Activated B cell treated with CpG ODN at 0.5 μM for 24 hours (primary cell): ENCODE results near the gene SLC6A17. TPM values are rescaled to one million over a fixed set of nuclear protein-coding genes. Genes with fewer than 3 reads are reported as not detected.
A peak's percentile ranks its signal among the peaks of the same experiment; 100 is the strongest.

ENCODE experiments used
- ATAC-seq: fragments of 200-7000 bp; cut with Tn5 transposase; one replicate; pipeline ENCODE4 v1.10.0; 2021; ENCODE audit warnings: low read depth, mild to moderate bottlenecking, moderate library complexity
- CTCF ChIA-PET: fragments of 350-600 bp; sonication (Branson Sonifier 250); formaldehyde crosslinking; loops from one replicate; lab custom pipeline; 2021; ENCODE audit warnings: antibody characterized with exemption; lab: Charles Lee
- POLR2A ChIA-PET: fragments of 350-600 bp; sonication (Branson Sonifier 250); formaldehyde crosslinking; loops from one replicate; lab custom pipeline; 2021; ENCODE audit warnings: antibody characterized with exemption; lab: Charles Lee
- DNase-seq: peaks from one replicate; pipeline ENCODE4 v3.0.0; 2022
- H3K27ac Mint-ChIP-seq: one replicate; pipeline ENCODE4 v1.8.0; 2020; ENCODE audit warnings: mixed read lengths
- H3K27me3 Mint-ChIP-seq: one replicate; pipeline ENCODE4 v1.8.0; 2021; ENCODE audit warnings: mixed read lengths
- H3K36me3 Mint-ChIP-seq: one replicate; pipeline ENCODE4 v1.8.0; 2021; ENCODE audit warnings: low read depth, mixed read lengths
- H3K4me1 Mint-ChIP-seq: one replicate; pipeline ENCODE4 v1.8.0; 2021; ENCODE audit warnings: mixed read lengths
- H3K4me3 Mint-ChIP-seq: one replicate; pipeline ENCODE4 v1.8.0; 2020; ENCODE audit warnings: mild to moderate bottlenecking, mixed read lengths
- H3K9me3 Mint-ChIP-seq: one replicate; pipeline ENCODE4 v1.8.0; 2020; ENCODE audit warnings: mixed read lengths
- CTCF ChIP-seq: fragments of 200-600 bp; IDR thresholded peaks from one replicate; pipeline ENCODE4 v1.8.0; 2022; ENCODE audit warnings: antibody characterized with exemption, mild to moderate bottlenecking
- intact Hi-C: fragments of 100-400 bp; cut with micrococcal nuclease; formaldehyde crosslinking; loops from one replicate; pipeline ENCODE4 v1.15.1; 2024
- total RNA-seq: library from RNA; stranded (reverse); gene quantifications from 2 replicates; pipeline ENCODE4 v1.2.3, GENCODE V29; 2022

The SLC6A17 gene
- total RNA-seq, 1 donor from 2014 or later = not detected

DNA sequence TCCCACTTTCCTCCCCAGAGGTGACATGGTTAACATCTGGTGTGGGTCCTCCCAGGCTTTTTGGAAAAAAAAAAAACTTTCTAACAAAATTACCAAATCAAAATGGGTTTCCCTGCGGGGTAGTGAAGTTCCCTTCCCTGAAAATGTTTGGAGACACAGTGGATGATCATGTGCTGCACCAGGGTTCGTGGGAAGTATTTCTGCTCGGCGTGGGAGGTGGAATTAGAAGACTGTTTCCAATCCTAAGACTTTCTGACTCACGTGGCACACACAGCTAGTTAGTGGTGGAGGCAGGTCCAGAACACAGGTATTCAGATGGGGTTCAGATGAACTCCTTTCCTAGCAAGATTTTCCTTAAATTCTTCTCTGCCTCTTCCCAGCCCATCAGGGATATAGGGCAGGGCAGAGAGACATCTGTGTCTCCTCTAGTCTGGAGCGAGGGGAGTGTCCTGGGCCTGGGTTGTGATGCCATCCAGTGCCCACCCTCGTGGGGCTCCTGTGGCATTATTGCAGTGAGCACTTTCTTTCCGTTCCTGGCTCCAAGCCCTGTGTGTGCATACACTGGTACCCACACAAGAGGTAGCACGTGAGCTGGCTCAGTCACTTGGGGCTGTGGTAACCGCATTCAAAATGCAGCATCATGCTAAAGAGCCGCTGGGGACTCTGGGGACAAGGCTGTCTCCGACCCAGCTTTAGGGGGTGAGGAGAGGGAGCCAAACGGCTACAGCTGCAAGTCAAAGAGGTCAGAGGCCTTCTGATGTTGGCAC lies 87.3 kb downstream of the SLC6A17 start:
- Mint-ChIP-seq H3K4me3 (no peak overlapping the region), H3K36me3 (peaks cover 3% of the 10 kb centered on the region), H3K4me1 (peaks cover 17% of the 10 kb centered on the region), H3K27ac (no peak overlapping the region), H3K9me3 (no peaks in the 10 kb centered on the region), H3K27me3 (no peaks in the 10 kb centered on the region)
- no peak for DNase-seq
- peak; percentile 74 for ATAC-seq
- intact Hi-C loops = no loop called here
- TF ChIP-seq CTCF = no peak
- ChIA-PET POLR2A (no interaction called here), CTCF (interaction anchor here (1.4 kb wide), 1 partner anchor 28 kb away, joined by 3 read pairs; no protein-coding TSS in a partner anchor)

- no peak overlapping the region for H3K4me3 Mint-ChIP-seq
- peaks cover 37% of the 10 kb centered on the region for H3K4me1 Mint-ChIP-seq
- DNase-seq (no peak), ATAC-seq (no peak)
- intact Hi-C loops = loop anchor here (5.0 kb wide), 1 partner anchor 48 kb away; no protein-coding TSS in a partner anchor
- CTCF ChIA-PET = no interaction called here
- POLR2A ChIA-PET = no interaction called here
- H3K27ac Mint-ChIP-seq = no peak overlapping the region
- H3K36me3 Mint-ChIP-seq = peaks cover 3% of the 10 kb centered on the region
- no peaks in the 10 kb centered on the region for H3K9me3 Mint-ChIP-seq
- no peaks in the 10 kb centered on the region for H3K27me3 Mint-ChIP-seq
- TF ChIP-seq CTCF = no peak
Measured at GRCh38 chr1:110239441-110240430, 89.4 kb downstream of the SLC6A17 start.

DNA sequence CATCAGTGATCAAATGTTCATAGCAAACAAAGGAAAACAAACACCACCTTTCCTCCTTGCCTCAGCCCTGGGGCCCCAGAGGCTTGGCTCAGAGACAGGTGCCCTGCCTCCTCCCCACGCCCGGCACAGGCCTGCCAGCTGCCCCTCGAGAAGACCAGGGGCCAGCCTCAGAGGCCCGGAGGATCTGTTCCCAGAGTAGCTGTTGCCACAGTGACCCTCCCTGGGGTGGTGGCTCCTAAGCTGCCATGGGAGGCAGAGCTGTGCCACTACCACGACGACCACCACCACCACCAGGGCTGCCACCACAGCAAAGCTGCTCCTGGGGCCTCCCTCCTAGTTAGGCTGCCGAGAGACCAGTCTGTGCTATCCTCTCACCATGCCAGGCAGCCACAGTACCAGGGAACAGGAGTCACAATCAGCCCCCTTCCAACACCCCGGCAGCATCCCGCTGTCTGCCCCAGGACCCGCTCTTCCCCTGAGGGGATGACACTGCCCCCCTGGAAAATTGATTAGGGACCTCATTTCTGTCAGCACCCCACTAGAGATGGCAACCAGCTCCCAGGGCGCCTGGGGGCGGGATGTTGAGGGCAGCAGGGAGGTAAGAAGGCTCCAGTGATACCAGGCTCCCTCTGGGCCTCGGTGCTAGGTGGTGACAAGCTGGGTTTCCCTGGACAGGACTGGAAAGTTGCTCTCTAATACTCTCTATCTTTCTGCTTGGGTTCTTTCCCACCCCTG lies 90.3 kb downstream of the SLC6A17 start:
- ATAC-seq (no peak), DNase-seq (no peak)
- H3K36me3 Mint-ChIP-seq = no peaks in the 10 kb centered on the region
- peaks cover 44% of the 10 kb centered on the region for H3K4me1 Mint-ChIP-seq
- H3K9me3 Mint-ChIP-seq = no peaks in the 10 kb centered on the region
- TF ChIP-seq CTCF = no peak
- H3K27ac Mint-ChIP-seq = no peak overlapping the region
- intact Hi-C loops = loop anchor here (5.0 kb wide), 1 partner anchor 47 kb away; no protein-coding TSS in a partner anchor
- no peaks in the 10 kb centered on the region for H3K27me3 Mint-ChIP-seq
- ChIA-PET POLR2A (no interaction called here), CTCF (no interaction called here)
- H3K4me3 Mint-ChIP-seq = no peak overlapping the region

- H3K27ac Mint-ChIP-seq = no peak overlapping the region
- no peaks in the 10 kb centered on the region for H3K27me3 Mint-ChIP-seq
Measured at GRCh38 chr1:110241516-110241915, 91.2 kb downstream of the SLC6A17 start.

More at GRCh38 chr1:110241516-110241915, 91.2 kb downstream of the SLC6A17 start:
- ChIA-PET CTCF (interaction anchor here (5.3 kb wide), 1 partner anchor 33 kb away, joined by 26 read pairs; no protein-coding TSS in a partner anchor), POLR2A (no interaction called here)
- intact Hi-C loops = loop anchor here (5.0 kb wide), 1 partner anchor 46 kb away; no protein-coding TSS in a partner anchor
- TF ChIP-seq CTCF = no peak
- Mint-ChIP-seq H3K4me1 (peaks cover 37% of the 10 kb centered on the region), H3K36me3 (no peaks in the 10 kb centered on the region), H3K9me3 (no peaks in the 10 kb centered on the region), H3K4me3 (no peak overlapping the region)
- DNase-seq (no peak), ATAC-seq (no peak)
